ENCODE data around the gene DUSP19. TPM values are rescaled to one million over a fixed set of nuclear protein-coding genes. Genes with fewer than 3 reads are reported as not detected.

DUSP19 gene
- total RNA-seq, 2 donors from 2014 or later: 1.8 to 3.8 TPM

GRCh38 chr2:183093857-183094657, 15.5 kb downstream of the DUSP19 start:
- no peaks in the 10 kb centered on the region for H3K36me3 Mint-ChIP-seq
- DNase-seq (ENCODE audit: low spot score in 2 of 2) (no peak), ATAC-seq (no peak)
- H3K27ac Mint-ChIP-seq: no peak overlapping the region
- H3K9me3 Mint-ChIP-seq: no peaks in the 10 kb centered on the region

GRCh38 chr2:183105402-183106134, 27.0 kb downstream of the DUSP19 start:
- no peak for DNase-seq (ENCODE audit: low spot score in 2 of 2)
- Mint-ChIP-seq H3K36me3 (no peaks in the 10 kb centered on the region), H3K9me3 (no peaks in the 10 kb centered on the region), H3K27ac (no peak overlapping the region)
- no peak for ATAC-seq

GRCh38 chr2:183112577-183112976, 34.0 kb downstream of the DUSP19 start:
- ATAC-seq (no peak), DNase-seq (ENCODE audit: low spot score in 2 of 2) (no peak)
- no peaks in the 10 kb centered on the region for H3K36me3 Mint-ChIP-seq
- no peak overlapping the region for H3K27ac Mint-ChIP-seq
- no peaks in the 10 kb centered on the region for H3K9me3 Mint-ChIP-seq

- no peaks in the 10 kb centered on the region for H3K36me3 Mint-ChIP-seq
- H3K27ac Mint-ChIP-seq: peak overlapping the region in 1 of 2 donors; percentile 5
- ATAC-seq (no peak), DNase-seq (ENCODE audit: low spot score in 2 of 2) (no peak)
- no peaks in the 10 kb centered on the region for H3K9me3 Mint-ChIP-seq
Measured at GRCh38 chr2:183113630-183114029, 35.1 kb downstream of the DUSP19 start.

GRCh38 chr2:183117226-183117625, 38.7 kb downstream of the DUSP19 start:
- H3K36me3 Mint-ChIP-seq: no peaks in the 10 kb centered on the region
- ATAC-seq (no peak), DNase-seq (ENCODE audit: low spot score in 2 of 2) (no peak)
- H3K9me3 Mint-ChIP-seq: no peaks in the 10 kb centered on the region
- no peak overlapping the region for H3K27ac Mint-ChIP-seq

GRCh38 chr2:183123117-183123958, 44.8 kb downstream of the DUSP19 start:
- no peak for DNase-seq (ENCODE audit: low spot score in 2 of 2)
- H3K36me3 Mint-ChIP-seq: peaks cover 10 to 13% of the 10 kb centered on the region in 2 donors
- H3K9me3 Mint-ChIP-seq: no peaks in the 10 kb centered on the region
- peak overlapping the region; percentile 1 to 97 for H3K27ac Mint-ChIP-seq
- no peak for ATAC-seq

GRCh38 chr2:183123959-183124221, 45.3 kb downstream of the DUSP19 start:
- Mint-ChIP-seq H3K9me3 (no peaks in the 10 kb centered on the region), H3K27ac (peak overlapping the region; percentile 1 to 97), H3K36me3 (peaks cover 12 to 15% of the 10 kb centered on the region in 2 donors)
- ATAC-seq: peak; percentile 27 to 57
- no peak for DNase-seq (ENCODE audit: low spot score in 2 of 2)

GRCh38 chr2:183124222-183124956, 45.8 kb downstream of the DUSP19 start, which contains the start of gene NUP35:
Gene NUP35, plus strand, starts transcription at chr2:183124443. Its CDS starts 15 bp downstream, at chr2:183124458.
- peak; percentile 93 to 95 for ATAC-seq
- Mint-ChIP-seq H3K36me3 (peaks cover 15 to 19% of the 10 kb centered on the region in 2 donors), H3K27ac (peak within 1 kb of the TSS; percentile 96 to 97), H3K9me3 (no peaks in the 10 kb centered on the region)
- peak; percentile 81 to 88 for DNase-seq (ENCODE audit: low spot score in 2 of 2)

GRCh38 chr2:183124957-183125255, 46.4 kb downstream of the DUSP19 start:
- DNase-seq (ENCODE audit: low spot score in 2 of 2): no peak
- peak overlapping the region; percentile 96 to 97 for H3K27ac Mint-ChIP-seq
- no peak for ATAC-seq
- peaks cover 15 to 19% of the 10 kb centered on the region in 2 donors for H3K36me3 Mint-ChIP-seq
- no peaks in the 10 kb centered on the region for H3K9me3 Mint-ChIP-seq

GRCh38 chr2:183125659-183126341, 47.3 kb downstream of the DUSP19 start:
- peak overlapping the region in 1 of 2 donors; percentile 69 for H3K27ac Mint-ChIP-seq
- peaks cover 15 to 19% of the 10 kb centered on the region in 2 donors for H3K36me3 Mint-ChIP-seq
- no peak for DNase-seq (ENCODE audit: low spot score in 2 of 2)
- no peaks in the 10 kb centered on the region for H3K9me3 Mint-ChIP-seq
- ATAC-seq: no peak

- peak overlapping the region in 1 of 2 donors; percentile 38 for H3K27ac Mint-ChIP-seq
- ATAC-seq (no peak), DNase-seq (ENCODE audit: low spot score in 2 of 2) (no peak)
- H3K36me3 Mint-ChIP-seq: peaks cover 15 to 19% of the 10 kb centered on the region in 2 donors
- H3K9me3 Mint-ChIP-seq: no peaks in the 10 kb centered on the region
Measured at GRCh38 chr2:183126635-183127034, 48.1 kb downstream of the DUSP19 start.

GRCh38 chr2:183134016-183134415, 55.5 kb downstream of the DUSP19 start:
- ATAC-seq: no peak
- no peaks in the 10 kb centered on the region for H3K9me3 Mint-ChIP-seq

GRCh38 chr2:183148955-183149354, 70.4 kb downstream of the DUSP19 start:
- no peak for DNase-seq (ENCODE audit: low spot score in 2 of 2)
- no peak overlapping the region for H3K27ac Mint-ChIP-seq
- peaks cover 35 to 67% of the 10 kb centered on the region in 2 donors for H3K36me3 Mint-ChIP-seq
- no peaks in the 10 kb centered on the region for H3K9me3 Mint-ChIP-seq
- no peak for ATAC-seq

More at GRCh38 chr2:183134016-183134415, 55.5 kb downstream of the DUSP19 start:
- H3K36me3 Mint-ChIP-seq: peaks cover 14 to 22% of the 10 kb centered on the region in 2 donors
- DNase-seq (ENCODE audit: low spot score in 2 of 2): no peak
- no peak overlapping the region for H3K27ac Mint-ChIP-seq

- H3K9me3 Mint-ChIP-seq: no peaks in the 10 kb centered on the region
Measured at GRCh38 chr2:183149489-183149888, 70.9 kb downstream of the DUSP19 start.

More at GRCh38 chr2:183149489-183149888, 70.9 kb downstream of the DUSP19 start:
- DNase-seq (ENCODE audit: low spot score in 2 of 2): no peak
- no peak for ATAC-seq
- peaks cover 37 to 67% of the 10 kb centered on the region in 2 donors for H3K36me3 Mint-ChIP-seq
- H3K27ac Mint-ChIP-seq: peak overlapping the region in 1 of 2 donors; percentile 44
